Right renal pelvis (tissue), 4 donors: ENCODE results near the gene ALDH3B1. TPM values are rescaled to one million over a fixed set of nuclear protein-coding genes. Genes with fewer than 3 reads are reported as not detected.

ENCODE experiments used
- DNase-seq, 4 donors: peaks; one replicate each; pipeline ENCODE4 v3.0.0-alpha.2; 2013; ENCODE audit warnings: low read depth in 4 of 4, low spot score in 3 of 4, missing footprints in 1 of 4
- polyA plus RNA-seq, 4 donors: library from polyadenylated mRNA; unstranded; fragments of 120-200 nt; gene quantifications; one replicate each; pipeline ENCODE4 v1.2.1, GENCODE V29; 2013; ENCODE audit not compliant: insufficient read length in 4 of 4

Gene ALDH3B1
- polyA plus RNA-seq, 4 donors, result 1.5 to 3.0 (median 2.2) TPM

DNA sequence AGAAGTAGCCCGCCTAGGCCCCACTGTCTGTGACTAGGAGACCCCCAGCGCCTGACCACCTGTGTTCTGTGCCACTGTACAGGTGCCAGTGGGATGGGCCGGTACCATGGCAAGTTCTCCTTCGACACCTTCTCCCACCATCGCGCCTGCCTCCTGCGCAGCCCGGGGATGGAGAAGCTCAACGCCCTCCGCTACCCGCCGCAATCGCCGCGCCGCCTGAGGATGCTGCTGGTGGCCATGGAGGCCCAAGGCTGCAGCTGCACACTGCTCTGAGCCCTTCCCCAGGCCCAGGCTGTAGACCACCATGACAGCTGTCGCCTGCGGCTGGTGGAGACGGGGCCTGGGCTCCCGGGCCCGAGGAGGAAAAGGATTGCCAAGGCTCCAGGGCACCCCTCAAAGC, 17.5 kb downstream of the ALDH3B1 start:
- DNase-seq, result no peak

DNA sequence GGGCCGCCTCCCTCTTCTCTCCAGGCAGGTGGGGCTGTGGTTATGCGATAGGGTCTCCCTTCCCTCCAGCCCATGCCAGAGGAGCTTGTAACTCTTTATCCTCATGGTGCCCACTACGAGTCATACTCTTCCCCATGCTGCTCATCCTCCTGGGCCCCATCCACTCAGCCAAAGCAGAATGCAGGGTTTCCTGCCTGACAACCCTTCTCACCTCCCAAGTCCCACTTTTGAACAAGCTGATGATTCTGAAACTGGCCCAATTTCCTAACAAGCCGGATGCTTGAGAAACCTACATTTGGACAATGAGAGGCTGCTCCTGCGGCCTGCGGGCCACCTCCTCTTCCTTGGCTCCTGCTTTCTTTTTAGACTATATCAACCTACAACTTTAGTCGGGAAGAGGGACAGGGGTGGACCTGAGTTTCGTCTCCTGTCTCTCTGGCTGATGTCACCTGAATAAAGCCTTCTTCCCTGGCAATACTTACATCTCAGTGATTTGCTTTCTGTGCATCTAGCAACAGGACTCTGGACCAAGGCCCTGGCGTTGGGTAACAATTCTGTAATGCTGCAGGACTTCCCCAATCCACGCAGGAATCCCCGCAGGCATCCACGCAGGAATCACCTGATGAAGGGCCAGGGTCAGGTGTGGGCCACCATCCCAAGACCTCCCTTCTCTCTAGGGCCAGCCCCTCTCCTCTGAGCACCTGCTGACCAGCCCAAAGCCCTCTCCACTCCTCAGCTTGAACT, 18.8 kb downstream of the ALDH3B1 start:
- no peak for DNase-seq

DNA sequence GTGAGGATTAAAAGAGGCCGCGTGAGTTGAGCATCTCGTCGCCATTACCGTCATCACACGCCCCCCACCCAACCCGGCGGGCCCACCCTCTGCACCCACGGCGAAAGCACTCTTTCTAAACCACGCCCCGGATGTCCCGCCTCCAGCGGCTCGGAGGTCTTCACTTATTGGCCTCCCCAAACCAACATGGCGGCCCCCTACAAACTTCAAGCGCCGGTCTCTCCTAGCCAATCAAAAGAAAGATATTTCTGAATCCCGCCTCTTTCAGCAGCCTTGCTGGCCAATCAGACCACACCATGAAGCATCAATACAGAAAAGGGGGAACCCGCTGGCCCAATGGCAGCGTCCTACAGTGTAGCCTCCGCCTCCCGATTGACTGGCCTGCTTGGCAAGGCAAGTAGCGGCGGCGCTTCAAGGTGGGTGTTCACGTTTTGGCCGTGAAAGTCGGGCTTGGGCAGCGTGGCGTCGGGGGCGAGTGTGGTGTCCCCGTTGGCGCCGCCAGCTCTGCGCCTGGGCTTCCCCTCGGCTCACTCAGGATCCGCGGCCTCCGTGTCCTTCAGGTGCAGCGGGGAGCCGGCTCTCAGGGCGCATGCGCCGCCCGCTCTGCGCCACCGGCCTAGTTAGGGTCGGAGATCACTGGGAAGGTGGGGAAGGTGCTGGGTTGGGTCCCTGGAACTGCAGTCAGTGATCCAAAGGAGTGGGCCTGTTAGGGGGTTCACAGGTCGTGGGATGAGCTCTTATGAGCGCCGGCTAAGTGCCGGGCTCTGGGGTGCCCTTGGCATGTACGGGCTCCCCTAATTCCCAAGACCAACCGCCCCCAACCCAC, 20.4 kb downstream of the ALDH3B1 start, which contains the start of gene NDUFS8:
NDUFS8 (plus strand) TSS at position 364 of the 826 bp plus-strand sequence. CDS start 1,471 bp downstream, outside the sequence.
- DNase-seq, result peak; percentile 94 to 99 (median 98)

DNA sequence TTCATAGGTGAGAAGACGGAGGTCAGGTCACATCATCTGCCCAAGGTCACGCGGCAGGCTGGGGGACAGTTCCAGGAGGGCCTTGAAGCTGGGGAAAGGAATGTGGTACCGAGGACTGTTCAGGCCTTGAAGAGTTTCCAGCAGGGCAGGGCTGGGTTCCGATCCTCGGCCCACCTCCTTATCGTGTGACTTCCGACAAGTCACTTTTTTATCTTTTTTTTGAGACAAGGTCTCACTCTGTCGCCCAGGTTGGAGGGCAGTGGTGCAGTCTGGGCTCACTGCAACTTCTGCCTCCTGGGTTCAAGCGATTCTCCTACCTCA, 21.0 kb downstream of the ALDH3B1 start:
- no peak for DNase-seq

- DNase-seq, result no peak
Observed at GRCh38 chr11:68032003-68032402, 21.9 kb downstream of the ALDH3B1 start.

GRCh38 chr11:68032997-68033707, 23.0 kb downstream of the ALDH3B1 start:
- DNase-seq, result no peak

DNA sequence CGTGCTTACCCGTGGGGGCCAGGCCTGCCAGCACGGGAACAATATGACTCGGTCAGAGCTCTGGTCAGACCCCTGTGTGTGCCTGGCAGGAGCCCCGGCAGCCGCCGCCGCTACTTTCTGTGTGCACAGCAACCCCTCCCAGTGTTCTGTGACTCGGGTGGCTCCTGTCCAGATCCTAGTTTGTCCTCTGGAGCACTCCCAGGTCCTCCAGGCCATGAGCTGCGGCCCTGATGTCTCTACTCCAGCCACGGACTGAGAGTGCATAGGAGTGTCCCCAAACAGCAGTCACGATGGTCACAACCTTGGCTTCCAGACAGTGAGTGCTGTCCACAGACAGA, 23.6 kb downstream of the ALDH3B1 start:
- no peak for DNase-seq

GRCh38 chr11:68035266-68035876, 25.2 kb downstream of the ALDH3B1 start:
- DNase-seq, result no peak

DNA sequence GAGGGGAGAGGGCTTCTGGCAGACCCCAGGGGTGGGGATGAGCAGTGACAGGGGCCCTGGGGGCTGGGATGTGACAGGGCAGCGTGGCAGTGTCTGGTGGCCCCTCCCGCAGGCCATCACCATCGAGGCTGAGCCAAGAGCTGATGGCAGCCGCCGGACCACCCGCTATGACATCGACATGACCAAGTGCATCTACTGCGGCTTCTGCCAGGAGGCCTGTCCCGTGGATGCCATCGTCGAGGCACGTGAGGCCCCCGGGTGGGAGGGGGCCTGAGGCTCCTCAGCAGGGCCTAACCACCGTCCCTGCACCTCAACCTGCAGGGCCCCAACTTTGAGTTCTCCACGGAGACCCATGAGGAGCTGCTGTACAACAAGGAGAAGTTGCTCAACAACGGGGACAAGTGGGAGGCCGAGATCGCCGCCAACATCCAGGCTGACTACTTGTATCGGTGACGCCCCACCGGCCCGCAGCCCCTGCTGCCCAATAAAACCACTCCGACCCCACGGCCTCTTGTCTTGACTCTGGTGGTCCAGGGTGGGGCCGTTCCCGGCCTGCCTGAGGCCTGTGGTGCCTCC, 26.1 kb downstream of the ALDH3B1 start:
- DNase-seq, result no peak

GRCh38 chr11:68036717-68037239, 26.7 kb downstream of the ALDH3B1 start:
- DNase-seq, result no peak

DNA sequence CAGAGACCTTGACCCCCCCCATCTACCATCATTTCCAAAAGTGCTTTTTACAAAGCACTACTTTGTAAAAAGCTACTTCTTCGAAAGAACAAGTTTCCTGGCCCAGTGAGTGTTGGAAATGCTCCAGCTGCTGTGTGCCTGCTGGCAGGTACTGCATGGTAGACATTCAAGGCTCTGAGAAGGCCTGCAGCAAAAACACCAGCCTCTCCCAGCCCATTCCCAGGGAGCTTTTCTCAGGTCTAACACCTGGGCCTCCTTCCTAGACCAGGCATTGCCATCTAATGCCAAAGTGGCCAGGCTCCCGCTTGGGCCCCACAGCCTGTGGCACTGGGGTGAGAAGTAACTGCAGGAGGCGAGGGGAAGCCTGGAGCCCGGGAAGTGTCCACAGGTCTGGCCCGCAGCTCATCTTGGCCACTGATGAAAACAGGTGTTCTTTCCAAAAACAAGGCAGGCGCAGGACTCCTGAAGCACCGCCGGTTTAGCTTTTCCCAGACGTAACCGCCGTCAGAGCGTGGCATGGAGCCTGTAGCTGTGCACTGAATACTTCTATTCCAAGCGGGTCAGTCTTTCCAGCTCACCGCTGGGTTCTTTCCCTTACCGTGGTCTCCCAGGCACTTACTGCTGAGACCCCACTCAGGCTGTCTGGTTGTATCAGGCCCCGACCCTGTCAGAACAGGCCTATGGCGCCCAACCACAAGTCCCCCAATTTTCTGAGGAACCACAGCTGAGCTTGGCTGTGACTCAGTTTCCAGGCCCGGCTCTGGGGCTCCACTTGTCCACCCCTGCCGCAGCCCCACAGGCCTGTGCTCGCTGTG, 27.5 kb downstream of the ALDH3B1 start:
- DNase-seq, result no peak

- no peak for DNase-seq
Observed at GRCh38 chr11:68038226-68038717, 28.1 kb downstream of the ALDH3B1 start.

DNA sequence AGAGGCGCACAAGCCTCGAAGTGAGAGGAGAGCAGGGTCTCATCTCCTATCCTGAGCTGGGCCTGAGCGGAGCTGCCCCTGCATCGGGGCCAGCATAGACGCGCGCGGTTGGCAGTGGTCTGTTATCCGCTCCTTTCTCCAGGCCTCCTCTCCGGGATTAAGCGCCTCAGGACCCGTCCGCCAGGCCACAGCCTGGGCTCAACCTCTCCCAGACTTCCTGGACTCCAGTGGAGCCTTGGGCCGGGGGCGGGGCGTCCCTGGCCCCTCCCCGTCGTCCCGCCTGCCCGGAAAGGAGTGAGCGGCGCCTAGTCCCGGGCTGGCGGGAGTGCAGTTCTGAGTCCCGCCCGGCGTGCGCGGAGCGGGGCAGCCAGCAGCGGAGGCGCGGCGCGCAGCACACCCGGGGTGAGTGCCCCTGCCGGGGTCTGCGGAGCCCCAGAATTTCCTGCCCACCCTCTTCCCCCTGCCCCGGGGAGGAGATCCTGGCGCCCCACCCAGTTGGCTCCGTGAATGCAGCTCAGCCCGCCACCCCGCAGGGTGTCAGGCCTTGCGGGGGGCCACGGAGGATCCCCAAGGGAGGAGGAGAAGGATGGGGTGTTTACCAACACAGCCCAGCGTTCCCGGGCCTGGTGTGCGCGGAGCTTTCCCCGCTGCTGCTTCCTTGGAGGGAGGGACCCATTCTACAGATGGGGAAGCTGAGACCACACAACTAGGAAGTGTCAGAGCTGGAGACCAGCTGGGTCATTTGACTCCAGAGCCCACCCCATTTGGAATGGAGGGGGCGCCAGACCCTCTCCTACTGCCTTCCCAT, 28.8 kb downstream of the ALDH3B1 start, which contains the start of gene TCIRG1:
TCIRG1 (plus strand) TSS at position 308 of the 808 bp plus-strand sequence. CDS start 2,247 bp downstream, outside the sequence.
- peak in 3 of 4 donors; percentile 52 to 57 (median 54) for DNase-seq

- no peak for DNase-seq
Observed at GRCh38 chr11:68039526-68040086, 29.5 kb downstream of the ALDH3B1 start.

DNA sequence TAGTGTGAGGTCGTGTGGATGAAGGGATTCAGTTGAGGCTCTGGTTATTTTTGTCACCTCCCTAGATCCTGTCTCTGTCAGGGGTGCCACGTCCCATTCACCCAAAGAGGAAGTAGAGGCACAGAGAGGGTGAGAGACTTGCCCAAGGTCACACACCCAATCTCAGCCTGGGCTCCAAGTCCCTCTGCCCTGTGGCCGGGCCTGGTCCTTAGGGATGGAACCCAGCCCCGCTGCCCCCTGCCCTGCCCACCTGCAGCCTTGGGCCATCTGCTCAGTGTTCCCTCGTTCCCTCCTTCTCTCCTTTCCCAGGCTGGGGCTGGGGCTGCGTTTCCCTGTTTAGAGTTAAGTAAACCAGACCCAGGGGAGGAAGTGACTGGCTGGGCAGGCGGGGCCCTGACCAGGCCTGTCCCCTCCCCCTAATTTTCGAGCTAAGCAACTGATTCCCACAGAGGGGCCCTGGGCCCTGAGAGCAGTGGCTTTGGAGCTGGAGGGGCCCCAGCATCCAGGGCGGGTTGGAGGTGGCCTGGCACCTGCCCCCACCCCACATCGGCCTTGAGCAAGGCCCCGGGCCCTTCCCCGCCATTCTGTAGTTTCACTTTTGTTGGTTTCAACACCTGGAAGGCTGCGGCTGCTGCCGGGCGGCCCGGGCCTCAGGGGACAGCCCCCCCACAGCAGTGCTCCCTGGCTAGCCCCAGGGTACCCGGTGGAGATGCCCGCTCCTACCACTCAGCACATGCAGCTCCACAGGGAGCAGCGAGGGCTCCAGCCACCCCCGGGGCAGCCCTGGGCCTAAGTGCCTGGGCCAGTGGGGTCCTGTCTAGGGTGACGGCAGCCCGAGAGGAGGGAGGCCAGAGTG, 30.2 kb downstream of the ALDH3B1 start:
- DNase-seq, result peak in 2 of 4 donors; percentile 31 to 43

DNA sequence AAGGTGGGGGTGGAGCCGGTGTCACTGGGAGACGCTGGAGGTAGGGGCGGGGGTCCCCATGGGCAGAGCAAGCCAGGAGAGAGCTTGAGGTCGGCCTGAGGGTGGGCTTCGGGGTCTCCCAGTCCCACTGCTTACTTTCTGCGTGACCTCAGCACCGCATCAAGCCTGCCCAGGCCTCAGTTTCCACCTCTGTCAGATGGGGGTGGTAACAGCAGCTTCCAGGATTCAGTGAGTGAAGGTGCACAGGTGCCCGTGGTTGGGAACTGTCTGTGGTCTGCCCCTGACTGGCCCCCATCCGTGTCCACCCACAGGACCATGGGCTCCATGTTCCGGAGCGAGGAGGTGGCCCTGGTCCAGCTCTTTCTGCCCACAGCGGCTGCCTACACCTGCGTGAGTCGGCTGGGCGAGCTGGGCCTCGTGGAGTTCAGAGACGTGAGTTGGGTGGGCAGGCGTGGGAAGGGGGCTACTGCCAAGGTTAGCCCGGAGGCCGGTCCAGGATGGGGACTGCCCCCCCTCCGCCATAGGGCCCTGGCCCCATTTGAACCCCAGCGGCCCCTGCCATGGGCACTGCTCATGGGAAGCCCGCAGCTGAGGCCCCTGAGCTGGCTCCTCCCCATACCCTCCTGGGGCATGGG, 30.9 kb downstream of the ALDH3B1 start:
- no peak for DNase-seq
